Measurements from ENCODE around the gene TMEM167B.
"Not testable (repeated sequence)": the region's sequence is repeated elsewhere in the genome, so short reads cannot be mapped to it uniquely, and the experiment has no call there.

Gene TMEM167B

DNA sequence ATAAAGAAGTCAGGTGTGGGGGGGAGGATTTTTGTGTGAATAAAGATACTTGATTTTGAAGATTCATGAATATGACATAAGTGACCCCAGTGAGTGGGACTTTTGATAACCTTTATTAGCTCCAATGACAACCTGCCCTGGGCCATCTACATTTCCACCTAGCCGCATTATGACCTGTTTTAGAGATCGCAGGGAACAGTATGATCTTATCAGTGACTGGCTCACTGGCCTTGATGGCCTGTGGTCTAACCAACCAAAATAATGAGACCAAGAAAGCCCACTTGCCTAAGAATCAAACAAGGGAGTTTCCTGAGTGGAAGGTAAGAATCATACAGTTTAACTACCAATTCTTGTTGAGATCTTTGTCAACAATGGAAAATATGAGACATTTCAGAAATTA is 25.1 kb downstream of the TMEM167B start:
- no peak for DNase-seq

DNA sequence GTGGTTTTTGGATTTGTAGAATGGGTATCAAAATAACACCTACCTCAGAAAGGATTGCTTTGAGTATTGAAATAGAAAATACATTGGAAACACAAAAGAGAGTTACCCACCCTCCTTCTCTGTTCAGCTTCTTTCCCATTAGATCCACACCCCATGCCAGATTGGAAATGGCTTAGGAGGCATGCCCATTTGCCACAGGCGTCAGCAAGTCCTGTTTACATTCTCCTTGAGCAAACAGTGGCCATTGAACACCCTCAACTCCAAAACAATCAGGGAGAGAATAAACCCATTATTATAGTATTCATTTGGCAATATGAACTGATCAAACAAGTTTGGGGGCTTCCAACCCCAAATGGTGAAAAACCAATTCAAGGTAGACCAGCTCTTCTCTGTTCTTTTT is 25.7 kb downstream of the TMEM167B start:
- DNase-seq, result no peak

DNA sequence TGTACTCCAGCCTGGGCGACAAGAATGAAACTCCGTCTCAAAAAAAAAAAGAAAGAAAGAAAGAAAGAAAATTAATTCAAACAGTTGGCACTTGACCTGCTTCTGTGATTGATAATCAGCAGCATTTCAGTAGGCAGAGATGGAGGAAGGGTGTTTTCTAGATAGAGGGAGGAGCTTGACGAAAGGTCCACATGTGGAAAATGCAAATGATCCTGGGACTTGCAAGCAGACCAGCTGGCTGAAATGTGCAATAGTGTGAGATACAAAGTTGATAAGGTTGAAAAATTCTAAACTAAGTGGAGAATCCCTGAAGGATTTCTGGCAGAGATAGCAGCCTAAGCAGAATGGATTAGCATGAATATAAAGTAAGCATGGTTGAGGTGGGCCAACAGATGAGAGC is 27.5 kb downstream of the TMEM167B start:
- no peak for DNase-seq

DNA sequence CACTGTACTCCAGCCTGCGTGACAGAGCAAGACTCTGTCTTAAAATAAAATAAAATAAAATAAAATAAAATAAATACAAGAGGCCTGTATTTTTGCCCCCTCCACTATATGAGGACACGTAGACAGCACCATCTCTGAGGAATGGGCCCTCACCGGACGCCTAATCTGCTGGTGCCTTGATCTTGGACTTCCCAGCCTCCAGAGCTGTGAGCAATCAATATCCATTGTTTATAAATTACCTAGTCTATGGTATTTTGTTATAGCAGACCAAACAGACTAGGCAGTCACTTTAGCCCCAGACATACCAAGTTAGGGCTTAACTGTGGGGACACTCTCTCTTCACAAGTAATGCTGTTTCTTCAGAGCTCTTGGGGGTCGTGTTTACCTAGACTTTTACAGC is 29.8 kb downstream of the TMEM167B start:
- no peak for DNase-seq

DNA sequence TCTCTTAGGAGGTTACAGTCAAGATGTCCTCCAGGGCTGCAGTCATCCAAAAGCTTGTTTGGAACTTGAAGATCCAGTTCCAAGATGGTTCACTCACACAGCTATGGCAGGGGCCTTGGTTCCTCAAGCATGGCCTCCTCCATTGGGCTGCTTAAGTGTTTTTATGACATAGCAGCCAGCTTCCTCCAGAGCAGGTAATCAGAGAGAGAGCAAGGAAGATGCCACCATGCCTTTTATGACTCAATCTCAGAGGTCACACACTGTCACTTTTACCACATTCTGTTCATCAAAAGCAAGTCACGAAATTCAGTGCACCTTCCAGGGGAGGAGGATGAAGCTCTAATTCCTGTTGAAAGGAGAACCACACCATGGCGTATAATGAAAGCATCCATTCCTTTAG is 40.5 kb downstream of the TMEM167B start:
- DNase-seq, result no peak

DNA sequence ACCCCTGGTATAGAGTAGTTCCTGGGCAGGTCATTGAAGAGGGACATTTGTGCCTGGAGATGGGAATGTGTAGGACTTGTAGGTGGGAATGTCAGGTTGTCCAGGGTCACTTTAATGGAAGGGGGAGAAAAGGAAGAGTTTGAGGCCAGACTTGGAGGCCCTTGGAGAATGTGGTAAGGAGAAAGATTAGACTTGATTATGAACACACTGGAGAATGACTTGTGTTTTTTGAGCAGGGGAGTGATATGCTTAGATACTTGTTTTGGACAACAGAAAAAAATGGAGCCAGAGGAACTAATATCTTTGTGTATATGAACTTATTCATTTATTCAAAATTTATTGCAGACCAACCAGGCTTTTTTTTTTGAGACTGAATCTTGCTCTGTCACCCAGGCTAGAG is 41.2 kb downstream of the TMEM167B start:
- DNase-seq, result no peak

DNA sequence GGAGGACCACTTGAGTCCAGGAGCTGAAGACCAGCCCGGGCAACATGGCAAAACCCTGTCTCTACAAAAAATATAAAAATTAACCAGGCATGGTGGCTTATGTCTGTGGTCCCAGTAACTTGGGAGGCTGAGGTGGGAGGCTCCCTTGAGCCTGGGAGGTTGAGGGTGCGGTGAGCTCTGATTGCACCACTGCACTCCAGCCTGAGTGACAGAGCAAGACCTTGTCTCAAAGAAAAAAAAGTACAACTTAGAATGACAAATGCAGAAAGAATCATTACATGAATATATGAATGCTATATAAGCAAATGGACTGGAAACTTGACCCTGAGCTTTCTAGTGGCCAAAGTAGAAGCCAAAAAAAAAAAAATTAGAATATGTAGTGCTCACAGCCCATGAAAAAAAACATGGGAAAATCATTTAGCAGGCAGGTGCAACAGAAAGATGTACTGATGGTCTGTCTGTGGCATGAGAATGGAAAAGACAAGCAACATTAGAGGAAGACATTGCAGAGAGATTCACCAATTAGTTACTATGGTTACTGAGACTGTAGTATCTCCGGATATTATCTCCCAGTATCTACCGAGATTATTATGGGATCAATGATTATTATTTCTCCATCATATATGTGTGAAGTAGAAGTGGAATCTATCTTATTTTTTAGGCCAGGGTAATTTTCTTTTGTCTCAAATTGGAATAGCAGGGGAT is 42.6 kb downstream of the TMEM167B start:
- DNase-seq, result no peak

DNA sequence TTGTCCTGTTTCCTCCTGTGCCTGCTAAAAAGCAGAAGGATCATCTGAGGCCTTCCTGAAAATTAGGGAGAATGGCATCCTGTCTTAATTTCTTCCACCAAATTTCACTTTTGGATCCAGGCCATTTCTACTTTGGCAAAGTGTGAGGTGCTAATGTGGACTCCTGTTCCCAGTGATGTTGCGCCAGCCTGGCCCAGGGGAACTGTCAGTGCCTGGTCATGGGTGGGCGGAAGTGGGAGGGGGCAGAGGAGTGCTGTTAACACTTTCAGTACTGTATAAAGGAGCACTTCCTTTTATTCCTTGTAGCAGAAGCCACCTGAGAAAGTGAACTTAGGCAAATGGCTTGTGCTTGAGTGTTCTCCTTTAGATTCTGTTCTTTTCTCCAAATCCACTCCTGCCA is 43.3 kb downstream of the TMEM167B start:
- DNase-seq, result no peak

DNA sequence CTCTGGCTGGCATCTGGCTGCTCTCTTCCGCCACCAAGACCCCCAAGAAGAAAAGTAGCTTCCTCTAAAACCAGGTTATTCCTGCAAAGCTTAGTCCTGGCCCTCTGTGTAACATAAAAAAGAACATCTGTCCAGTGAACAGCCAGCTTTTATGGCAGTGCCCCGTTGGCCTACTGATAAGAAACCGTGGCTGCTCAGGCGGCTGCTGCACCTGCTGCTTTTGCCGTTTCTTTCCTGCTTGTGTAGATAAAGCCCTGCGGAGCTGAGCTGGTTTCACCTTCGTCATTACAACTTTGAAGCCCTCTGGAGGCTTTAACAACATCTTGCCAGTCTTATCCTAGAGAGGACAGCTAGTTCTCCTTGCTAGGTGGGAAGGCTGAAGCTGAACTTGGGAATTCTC is 43.9 kb downstream of the TMEM167B start:
- DNase-seq, result peak; percentile 28

DNA sequence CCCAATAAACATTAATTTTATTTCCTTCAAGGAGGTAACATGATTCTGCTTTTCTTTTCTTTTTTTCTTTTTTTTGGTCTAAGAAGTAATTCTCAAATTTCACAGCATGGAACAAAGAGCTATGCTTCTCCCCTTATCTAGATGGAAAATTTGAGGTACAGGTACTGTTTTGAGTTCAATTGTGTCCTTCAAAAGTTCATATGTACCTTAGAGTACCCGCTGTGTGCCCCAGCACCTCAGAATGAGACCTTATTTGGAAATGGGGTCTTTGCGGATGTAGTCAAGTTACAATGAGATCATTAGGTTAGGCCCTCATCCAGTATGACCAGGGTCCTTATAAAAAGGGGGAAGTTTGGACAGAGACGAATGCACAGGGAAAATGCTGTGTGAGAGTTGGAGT is 45.4 kb downstream of the TMEM167B start:
- DNase-seq, result no peak

DNA sequence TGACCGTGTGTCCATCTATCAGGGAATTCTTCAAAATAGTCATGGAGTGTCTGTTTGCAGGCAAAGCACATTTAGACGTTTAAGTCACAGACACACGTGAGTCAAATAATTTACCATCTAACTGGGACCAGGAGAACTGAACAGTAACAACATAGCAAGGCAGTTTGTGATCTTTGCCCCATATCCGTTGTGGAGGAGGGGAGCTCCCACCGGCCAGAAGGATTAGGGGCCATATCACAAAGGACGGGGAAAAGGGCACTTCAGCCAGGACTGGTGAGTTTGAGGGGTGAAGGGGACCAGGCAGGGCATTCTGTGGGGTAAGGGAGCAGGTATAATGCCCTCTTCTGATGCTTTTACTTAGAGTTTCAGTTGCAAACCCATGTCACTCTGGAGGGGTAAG is 46.2 kb downstream of the TMEM167B start:
- no peak for DNase-seq

DNA sequence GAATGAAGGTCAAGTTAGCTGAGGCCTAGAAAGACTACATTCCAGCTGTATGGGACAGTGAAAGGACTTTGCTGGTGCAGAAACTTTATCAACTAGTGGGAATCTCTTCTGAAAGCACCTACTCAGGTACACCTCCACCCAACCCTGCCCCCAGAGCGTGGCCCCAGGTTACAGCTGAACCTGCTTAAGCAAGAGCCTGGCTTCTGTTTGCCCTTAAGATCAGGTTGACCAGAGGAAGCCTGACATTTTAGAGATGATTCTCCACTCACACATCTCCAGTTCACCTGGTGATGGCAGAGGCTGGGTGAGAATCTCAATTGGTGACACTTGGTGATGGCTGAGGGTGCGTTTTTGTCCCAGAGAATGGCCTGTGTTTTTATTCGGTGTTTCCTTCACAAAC is 47.4 kb downstream of the TMEM167B start:
- no peak for DNase-seq

DNA sequence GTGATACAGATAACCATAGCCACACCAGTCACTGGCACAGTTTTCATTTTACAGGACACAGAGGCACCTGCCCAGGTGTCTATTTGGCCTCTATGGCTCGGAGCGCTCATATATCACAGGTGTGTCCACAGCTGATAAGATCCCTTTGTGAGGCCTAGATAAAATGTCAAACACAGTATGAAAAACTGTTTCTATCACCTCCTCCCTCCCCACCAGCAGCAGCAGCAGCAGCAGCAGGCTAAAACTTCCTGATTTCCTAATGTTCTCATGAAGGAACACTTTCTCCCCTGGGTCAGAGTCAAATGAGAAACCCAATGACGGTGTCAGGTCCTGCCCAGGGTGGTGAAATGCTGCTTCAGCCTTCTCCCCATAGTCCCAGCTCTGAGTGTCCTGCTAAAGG is 47.8 kb downstream of the TMEM167B start:
- no peak for DNase-seq

DNA sequence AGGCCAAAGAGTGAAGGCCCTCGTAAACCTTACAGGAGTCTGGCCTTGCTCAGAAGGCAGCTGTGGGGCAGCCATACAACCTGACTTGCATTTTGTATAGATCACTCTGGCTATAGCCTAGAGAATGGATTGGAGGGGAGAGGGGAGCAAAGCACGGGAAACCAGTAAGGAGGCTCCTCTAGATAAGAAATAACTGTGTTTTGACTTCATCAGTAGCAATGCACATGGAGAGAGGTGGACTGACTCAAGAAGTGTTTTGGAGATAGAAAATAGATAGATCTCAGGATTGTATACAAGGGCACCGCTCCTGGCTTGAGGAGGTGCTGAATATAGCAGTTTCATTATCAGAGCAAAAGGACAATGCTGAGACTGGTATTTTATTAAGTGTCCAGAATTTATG is 49.8 kb downstream of the TMEM167B start:
- no peak for DNase-seq

DNA sequence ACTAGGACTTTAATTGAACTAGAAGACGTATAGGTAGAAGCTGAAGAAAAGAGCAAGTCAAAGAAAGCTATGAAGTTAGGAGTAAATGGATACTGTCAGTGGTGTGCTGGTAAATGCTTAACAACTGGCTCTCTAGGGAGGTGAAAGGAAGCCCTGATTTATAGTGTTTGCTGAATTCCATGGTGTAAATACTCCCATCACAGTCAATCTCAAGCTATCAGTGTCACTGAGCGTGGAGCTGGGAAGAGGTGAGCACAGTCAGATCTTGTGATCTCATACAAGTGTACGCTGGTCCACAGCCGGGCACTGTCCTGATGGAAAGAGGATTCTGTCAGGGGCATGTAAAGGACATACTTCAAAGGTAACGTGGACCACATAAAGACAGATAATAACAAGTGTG is 51.7 kb downstream of the TMEM167B start:
- DNase-seq, result no peak

DNA sequence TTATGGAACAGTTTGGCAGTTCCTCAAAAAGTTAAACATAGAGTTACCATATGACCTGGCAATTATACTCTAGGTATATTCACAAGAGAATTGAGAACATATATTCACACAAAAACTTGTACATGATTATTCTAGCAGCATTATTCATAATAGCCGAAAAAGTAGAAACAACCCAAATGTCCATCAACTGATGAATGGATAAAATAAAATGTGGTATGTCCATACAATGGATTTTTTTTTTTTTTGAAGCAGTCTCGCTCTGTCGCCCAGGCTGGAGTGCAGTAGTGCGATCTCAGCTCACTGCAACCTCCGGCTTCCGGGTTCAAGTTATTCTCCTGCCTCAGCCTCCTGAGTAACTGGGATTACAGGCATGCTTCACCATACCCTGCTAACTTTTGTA is 52.2 kb downstream of the TMEM167B start:
- not testable (repeated sequence) for DNase-seq

All from RPMI8226 (cell line).